ENCODE measurements around the gene ACRV1.

The ACRV1 gene

GRCh38 chr11:125645871-125646270 is 34.8 kb downstream of the ACRV1 start:
- DNase-seq, result no peak

- no peak for DNase-seq
Observed at GRCh38 chr11:125638315-125638714, 42.3 kb downstream of the ACRV1 start.

GRCh38 chr11:125637840-125638239 is 42.8 kb downstream of the ACRV1 start:
- no peak for DNase-seq

GRCh38 chr11:125627236-125627910 is 53.3 kb downstream of the ACRV1 start:
- no peak for DNase-seq

- peak; percentile 19 to 48 for DNase-seq
Observed at GRCh38 chr11:125626288-125626950, 54.2 kb downstream of the ACRV1 start.

GRCh38 chr11:125625630-125626287 is 54.9 kb downstream of the ACRV1 start:
- peak; percentile 82 to 88 for DNase-seq

- no peak for DNase-seq
Observed at GRCh38 chr11:125625225-125625629, 55.4 kb downstream of the ACRV1 start.

- no peak for DNase-seq
Observed at GRCh38 chr11:125624756-125625213, 55.9 kb downstream of the ACRV1 start, which contains the start of gene CHEK1. Gene CHEK1 (plus strand): TSS chr11:125625163. CDS start chr11:125626769, 1,606 bp downstream.

GRCh38 chr11:125623064-125623463 is 57.6 kb downstream of the ACRV1 start:
- no peak for DNase-seq

GRCh38 chr11:125621995-125622394 is 58.7 kb downstream of the ACRV1 start:
- DNase-seq, result no peak

Measured in CD4-positive, alpha-beta T cell treated with Interleukin-4 for 1 hour (primary cell).